GM12891 (cell line): ENCODE data around the gene C17orf114.
"Not testable (repeated sequence)": the region's sequence is repeated elsewhere in the genome, so short reads cannot be mapped to it uniquely, and the experiment has no call there.

Experiments used
- DNase-seq: peaks from one replicate; pipeline ENCODE4 v3.0.0; 2011; ENCODE audit warnings: low spot score; ENCODE audit not compliant: insufficient read length
- FAIRE-seq: peaks from 2 replicates; lab custom pipeline; 2011; peaks lifted over from hg19 to GRCh38; lab: Jason Lieb, UNC
- PAX5 ChIP-seq: IDR thresholded peaks from 2 replicates; pipeline ENCODE4 v1.6.1; 2011; ENCODE audit warnings: low read length, moderate library complexity, mild to moderate bottlenecking; ENCODE audit not compliant: insufficient read depth, severe bottlenecking
- POLR2A ChIP-seq: IDR thresholded peaks from 2 replicates; pipeline ENCODE4 v1.6.1; 2011; ENCODE audit warnings: low read depth, low read length, control low read depth
- POLR2AphosphoS5 ChIP-seq: IDR thresholded peaks from 2 replicates; pipeline ENCODE4 v1.6.1; 2011; ENCODE audit warnings: low read depth, low read length, control low read depth
- POU2F2 ChIP-seq: IDR thresholded peaks from 2 replicates; pipeline ENCODE4 v1.6.1; 2011; ENCODE audit warnings: low read depth, mild to moderate bottlenecking, control low read depth, low read length, moderate library complexity
- SPI1 ChIP-seq: IDR thresholded peaks from 2 replicates; pipeline ENCODE4 v1.6.1; 2011; ENCODE audit warnings: low read depth, low read length, control low read depth
- TAF1 ChIP-seq: IDR thresholded peaks from 2 replicates; pipeline ENCODE4 v1.6.1; 2011; ENCODE audit warnings: low read depth, low read length, control low read depth

Gene C17orf114

GRCh38 chr17:4839965-4840892 lies 38.1 kb upstream of the C17orf114 start:
- DNase-seq = no peak
- no peak for FAIRE-seq
- TF ChIP-seq PAX5 (no peak), POLR2AphosphoS5 (no peak), TAF1 (no peak), POLR2A (no peak), POU2F2 (no peak), SPI1 (no peak)

DNA sequence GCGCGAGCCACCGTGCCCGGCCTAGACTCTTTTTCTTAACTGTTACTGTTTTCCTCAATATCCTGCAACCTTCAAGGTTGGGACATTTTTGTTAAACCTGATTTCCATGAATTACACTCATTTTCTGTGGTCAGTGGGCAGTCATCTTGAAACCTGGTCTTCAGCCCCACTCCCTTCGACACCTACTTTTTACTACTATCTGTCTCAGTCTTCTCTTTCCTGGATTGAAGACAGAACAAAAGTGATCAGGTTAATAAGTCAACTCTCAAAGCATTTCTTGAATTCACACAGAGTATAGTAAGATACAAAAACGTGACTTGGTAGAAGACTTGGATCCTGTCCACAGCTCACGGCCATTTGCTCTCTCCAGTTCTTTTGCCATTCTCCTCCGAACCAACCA lies 37.1 kb upstream of the C17orf114 start:
- no peak for TF ChIP-seq SPI1
- no peak for TF ChIP-seq POU2F2
- no peak for TF ChIP-seq TAF1
- no peak for TF ChIP-seq POLR2A
- TF ChIP-seq POLR2AphosphoS5 = no peak
- no peak for TF ChIP-seq PAX5
- no peak for DNase-seq
- no peak for FAIRE-seq

DNA sequence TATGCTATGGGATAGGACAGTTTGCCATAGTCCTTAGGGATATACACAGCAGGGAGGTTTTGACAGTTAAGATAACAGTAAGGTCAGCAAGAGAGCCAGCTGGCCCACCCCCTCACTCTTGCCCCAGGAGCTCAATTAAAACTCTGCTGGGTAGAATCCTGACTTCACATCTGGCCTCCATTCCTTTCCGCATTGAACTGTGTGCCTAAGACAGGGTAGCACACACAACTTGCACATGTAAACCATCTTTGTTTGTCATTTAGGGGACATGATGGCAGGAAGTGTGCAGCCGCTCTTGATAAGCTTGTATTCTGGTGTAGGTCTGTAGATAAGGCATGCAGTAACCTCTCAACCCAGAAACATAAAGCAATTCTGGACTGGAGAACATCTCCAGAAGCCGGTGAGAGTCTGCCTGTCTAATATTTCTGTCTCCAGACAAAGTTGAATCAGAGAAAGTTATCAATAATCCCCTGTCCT lies 36.2 kb upstream of the C17orf114 start:
- no peak for DNase-seq
- no peak for FAIRE-seq
- no peak for TF ChIP-seq PAX5
- no peak for TF ChIP-seq SPI1
- no peak for TF ChIP-seq POLR2A
- no peak for TF ChIP-seq POU2F2
- no peak for TF ChIP-seq POLR2AphosphoS5
- no peak for TF ChIP-seq TAF1

DNA sequence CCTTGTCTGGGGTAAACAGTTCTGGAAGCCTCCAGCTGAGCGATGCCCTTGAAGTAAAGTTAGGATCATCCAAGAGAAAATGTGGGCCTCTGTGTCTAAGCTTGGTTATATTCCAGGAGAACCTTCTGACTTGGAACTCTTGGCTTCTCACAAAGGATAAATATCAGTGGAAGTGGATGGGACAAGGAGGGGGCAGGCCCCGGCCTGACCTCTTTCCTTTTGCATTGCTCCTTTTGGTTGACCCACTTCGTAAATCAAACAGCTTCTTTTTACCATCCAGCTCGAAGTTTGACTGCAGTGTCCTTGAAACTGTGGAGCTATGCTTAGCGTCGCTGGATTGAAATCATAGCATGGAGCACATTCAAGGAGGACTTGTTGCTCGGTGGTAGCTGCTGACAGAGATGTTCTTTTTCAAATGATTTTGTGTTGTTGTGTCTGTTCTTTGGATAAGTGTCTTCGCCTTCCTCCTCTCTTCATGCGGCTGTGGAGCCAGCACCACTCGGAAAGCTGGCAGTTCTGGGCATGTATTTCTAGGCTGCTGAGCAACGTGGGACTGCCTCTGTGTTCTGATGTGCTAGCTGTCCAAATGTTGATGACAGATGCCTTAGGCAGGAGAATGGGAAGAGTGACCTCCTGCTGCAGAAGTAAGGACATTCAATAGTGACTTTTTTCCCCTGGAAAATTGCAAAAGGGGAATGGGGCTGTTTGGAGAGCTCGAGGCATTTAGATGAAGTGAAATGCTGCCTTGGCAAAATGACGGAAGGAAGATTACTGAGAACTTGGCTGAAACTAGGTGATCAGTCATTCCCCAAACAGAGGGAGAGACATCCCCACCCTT lies 35.6 kb upstream of the C17orf114 start:
- no peak for FAIRE-seq
- DNase-seq = no peak
- no peak for TF ChIP-seq SPI1
- TF ChIP-seq POLR2A = no peak
- no peak for TF ChIP-seq POU2F2
- no peak for TF ChIP-seq POLR2AphosphoS5
- no peak for TF ChIP-seq PAX5
- no peak for TF ChIP-seq TAF1

DNA sequence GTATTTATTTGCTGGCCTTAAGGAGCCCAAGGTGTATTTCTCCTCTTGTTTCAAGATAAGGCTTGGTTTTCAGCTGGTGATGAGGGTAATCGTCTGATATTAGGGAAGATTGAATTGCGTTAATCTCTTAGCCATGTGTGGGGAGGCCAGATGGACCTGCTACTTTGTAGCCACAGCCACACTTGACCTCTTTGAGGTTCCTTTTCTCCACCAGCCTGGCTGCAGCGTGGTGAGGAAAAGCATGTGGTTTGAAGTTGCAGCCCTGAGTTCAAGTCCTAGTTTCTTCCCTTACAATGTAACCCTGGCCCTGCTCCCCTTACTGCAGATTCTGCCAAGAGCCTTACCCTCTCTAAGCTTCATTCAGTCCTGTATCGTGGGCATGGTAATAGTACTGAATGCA lies 34.1 kb upstream of the C17orf114 start:
- TF ChIP-seq PAX5 (no peak), POU2F2 (no peak), SPI1 (no peak), TAF1 (no peak)
- no peak for DNase-seq
- no peak for FAIRE-seq

- TF ChIP-seq POLR2AphosphoS5 (no peak), POLR2A (no peak), SPI1 (no peak), POU2F2 (no peak), PAX5 (no peak), TAF1 (no peak)
- DNase-seq (no peak), FAIRE-seq (no peak)
Measured at GRCh38 chr17:4834681-4835020, 32.5 kb upstream of the C17orf114 start.

GRCh38 chr17:4833941-4834680 lies 32.0 kb upstream of the C17orf114 start:
- FAIRE-seq (peak; percentile 66), DNase-seq (no peak)
- TF ChIP-seq TAF1 (no peak), POLR2AphosphoS5 (no peak)

GRCh38 chr17:4833178-4833940 lies 31.2 kb upstream of the C17orf114 start, which contains the start of gene MINK1:
Gene MINK1 (plus strand): TSS chr17:4833340. CDS start chr17:4833584, 244 bp downstream.
- TF ChIP-seq TAF1 (no peak), POU2F2 (0 out of 2 replicates have a peak, but pooled peaks have one; percentile 22), SPI1 (0 out of 2 replicates have a peak, but pooled peaks have one; percentile 4), PAX5 (peak; percentile 85), POLR2AphosphoS5 (peak; percentile 36; the same call in 1 of the 2 replicates), POLR2A (no peak)
- DNase-seq (peak; percentile 99), FAIRE-seq (peak; percentile 97)

- not testable (repeated sequence) for FAIRE-seq, DNase-seq
Measured at GRCh38 chr17:4832829-4833177, 30.7 kb upstream of the C17orf114 start.
